Smooth muscle cell (in vitro differentiated cells): ENCODE data around the gene SLC6A18. TPM values are rescaled to one million over a fixed set of nuclear protein-coding genes. Genes with fewer than 3 reads are reported as not detected.

Experiments used
- DNase-seq: peaks from one replicate; lab custom pipeline; 2025; ENCODE audit not compliant: unreplicated experiment; lab: John Stamatoyannopoulos, UW
- H2AFZ ChIP-seq: fragments of 200-600 bp; sonication (generic); 2 replicates; pipeline ENCODE4 v1.6.0; 2016; ENCODE audit warnings: antibody characterized with exemption, low read depth, mild to moderate bottlenecking
- H3F3A ChIP-seq: fragments of 200-600 bp; sonication (generic); 2 replicates; pipeline ENCODE4 v1.6.0; 2017; ENCODE audit warnings: antibody characterized with exemption, low read depth
- H3K27ac ChIP-seq: fragments of 200-600 bp; sonication (generic); 2 replicates; pipeline ENCODE4 v1.5.1; 2016; ENCODE audit warnings: low read depth, mild to moderate bottlenecking
- H3K27me3 ChIP-seq: fragments of 200-600 bp; sonication (generic); 2 replicates; pipeline ENCODE4 v1.6.1; 2016; ENCODE audit warnings: low read depth, mild to moderate bottlenecking
- H3K36me3 ChIP-seq: fragments of 200-600 bp; sonication (generic); 2 replicates; pipeline ENCODE4 v1.5.1; 2016; ENCODE audit warnings: low read depth
- H3K4me1 ChIP-seq: fragments of 200-600 bp; sonication (generic); 2 replicates; pipeline ENCODE4 v1.5.1; 2016; ENCODE audit warnings: low read depth
- H3K4me2 ChIP-seq: fragments of 200-600 bp; sonication (generic); 2 replicates; pipeline ENCODE4 v1.6.0; 2016; ENCODE audit warnings: mild to moderate bottlenecking
- H3K4me3 ChIP-seq: fragments of 200-600 bp; sonication (generic); 2 replicates; pipeline ENCODE4 v1.5.1; 2016; ENCODE audit warnings: mild to moderate bottlenecking
- H3K79me2 ChIP-seq: fragments of 200-600 bp; sonication (generic); 2 replicates; pipeline ENCODE4 v1.6.0; 2016; ENCODE audit warnings: low read depth, mild to moderate bottlenecking
- H3K9ac ChIP-seq: fragments of 200-600 bp; sonication (generic); 2 replicates; pipeline ENCODE4 v1.6.0; 2016; ENCODE audit warnings: low read depth
- H3K9me3 ChIP-seq: fragments of 200-600 bp; sonication (generic); replicated peaks from 2 replicates; pipeline ENCODE4 v1.5.1; 2016; ENCODE audit warnings: low read depth
- H4K20me1 ChIP-seq: fragments of 200-600 bp; sonication (generic); 2 replicates; pipeline ENCODE4 v1.6.0; 2016; ENCODE audit warnings: low read depth
- WGBS: methylation state at CpG from one replicate; pipeline ENCODE4 v1.1.7; 2016; ENCODE audit warnings: low lambda C conversion rate; 5-methylcytosine and 5-hydroxymethylcytosine counted together
- polyA plus RNA-seq: library from polyadenylated mRNA; unstranded; fragments of >200 nt; fragmentation: Nextera tagmentation; extraction: Ambion mirVana; gene quantifications from 2 replicates; pipeline ENCODE4 v1.2.1, GENCODE V29; 2016
- total RNA-seq: library from RNA; depleted of rRNA; stranded (reverse); fragments of >200 nt; gene quantifications from 2 replicates; pipeline ENCODE4 v1.2.3, GENCODE V29; 2014
- TF ChIP-seq, protein P1 (sequence below): fragments of 200-600 bp; sonication (generic); IDR thresholded peaks from 2 replicates; pipeline ENCODE4 v1.5.1; 2017; ENCODE audit warnings: borderline replicate concordance, mild to moderate bottlenecking, antibody characterized with exemption; ENCODE audit not compliant: insufficient read depth, poor library complexity, severe bottlenecking

The SLC6A18 gene
- total and polyA plus RNA-seq, 2 experiments from 2014 or later = not detected

DNA sequence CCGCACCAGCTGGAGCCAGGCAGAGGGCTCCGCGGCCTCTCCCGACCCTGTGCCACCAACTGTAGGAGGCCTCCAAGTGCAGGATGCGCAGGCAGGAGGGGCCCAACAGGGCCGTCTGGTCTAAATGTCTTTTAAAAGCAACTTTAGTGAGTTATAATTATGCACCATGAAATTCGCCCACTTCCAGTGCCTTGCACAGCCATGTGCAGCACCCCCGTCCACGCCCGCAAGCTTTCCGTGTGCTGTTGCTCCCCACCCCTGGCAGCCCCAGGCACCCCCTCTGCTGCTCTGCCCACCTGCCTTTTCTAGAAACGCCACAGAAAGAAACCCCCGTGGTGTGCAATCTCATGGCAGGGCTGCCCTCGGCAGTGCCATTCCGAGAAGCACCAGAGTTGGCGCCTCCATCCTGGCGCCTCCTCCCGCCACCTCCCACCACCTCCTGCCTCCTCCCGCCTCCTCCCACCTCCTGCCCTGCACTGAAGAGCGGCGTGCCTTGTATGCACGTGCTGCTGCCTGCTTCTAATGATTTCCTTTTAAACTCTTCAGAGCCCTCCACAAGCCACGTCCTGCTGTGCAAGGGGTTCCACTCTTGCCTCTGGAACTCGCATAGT, 7.5 kb upstream of the SLC6A18 start:
- Histone ChIP-seq H3K9me3 (no peaks in the 10 kb centered on the region), H3K9ac (no peak overlapping the region), H3K27me3 (no peaks in the 10 kb centered on the region), H3K27ac (no peak overlapping the region), H3K4me3 (no peak overlapping the region), H3F3A (no peaks in the 10 kb centered on the region), H3K4me1 (no peaks in the 10 kb centered on the region), H3K36me3 (no peaks in the 10 kb centered on the region), H3K4me2 (no peak overlapping the region), H3K79me2 (no peaks in the 10 kb centered on the region), H2AFZ (no peak overlapping the region), H4K20me1 (no peaks in the 10 kb centered on the region)
- DNase-seq = no peak
- TF ChIP-seq, protein P1, sequence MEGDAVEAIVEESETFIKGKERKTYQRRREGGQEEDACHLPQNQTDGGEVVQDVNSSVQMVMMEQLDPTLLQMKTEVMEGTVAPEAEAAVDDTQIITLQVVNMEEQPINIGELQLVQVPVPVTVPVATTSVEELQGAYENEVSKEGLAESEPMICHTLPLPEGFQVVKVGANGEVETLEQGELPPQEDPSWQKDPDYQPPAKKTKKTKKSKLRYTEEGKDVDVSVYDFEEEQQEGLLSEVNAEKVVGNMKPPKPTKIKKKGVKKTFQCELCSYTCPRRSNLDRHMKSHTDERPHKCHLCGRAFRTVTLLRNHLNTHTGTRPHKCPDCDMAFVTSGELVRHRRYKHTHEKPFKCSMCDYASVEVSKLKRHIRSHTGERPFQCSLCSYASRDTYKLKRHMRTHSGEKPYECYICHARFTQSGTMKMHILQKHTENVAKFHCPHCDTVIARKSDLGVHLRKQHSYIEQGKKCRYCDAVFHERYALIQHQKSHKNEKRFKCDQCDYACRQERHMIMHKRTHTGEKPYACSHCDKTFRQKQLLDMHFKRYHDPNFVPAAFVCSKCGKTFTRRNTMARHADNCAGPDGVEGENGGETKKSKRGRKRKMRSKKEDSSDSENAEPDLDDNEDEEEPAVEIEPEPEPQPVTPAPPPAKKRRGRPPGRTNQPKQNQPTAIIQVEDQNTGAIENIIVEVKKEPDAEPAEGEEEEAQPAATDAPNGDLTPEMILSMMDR = no peak
- WGBS = 59% methylated on average over 18 of the region's 24 CpGs

DNA sequence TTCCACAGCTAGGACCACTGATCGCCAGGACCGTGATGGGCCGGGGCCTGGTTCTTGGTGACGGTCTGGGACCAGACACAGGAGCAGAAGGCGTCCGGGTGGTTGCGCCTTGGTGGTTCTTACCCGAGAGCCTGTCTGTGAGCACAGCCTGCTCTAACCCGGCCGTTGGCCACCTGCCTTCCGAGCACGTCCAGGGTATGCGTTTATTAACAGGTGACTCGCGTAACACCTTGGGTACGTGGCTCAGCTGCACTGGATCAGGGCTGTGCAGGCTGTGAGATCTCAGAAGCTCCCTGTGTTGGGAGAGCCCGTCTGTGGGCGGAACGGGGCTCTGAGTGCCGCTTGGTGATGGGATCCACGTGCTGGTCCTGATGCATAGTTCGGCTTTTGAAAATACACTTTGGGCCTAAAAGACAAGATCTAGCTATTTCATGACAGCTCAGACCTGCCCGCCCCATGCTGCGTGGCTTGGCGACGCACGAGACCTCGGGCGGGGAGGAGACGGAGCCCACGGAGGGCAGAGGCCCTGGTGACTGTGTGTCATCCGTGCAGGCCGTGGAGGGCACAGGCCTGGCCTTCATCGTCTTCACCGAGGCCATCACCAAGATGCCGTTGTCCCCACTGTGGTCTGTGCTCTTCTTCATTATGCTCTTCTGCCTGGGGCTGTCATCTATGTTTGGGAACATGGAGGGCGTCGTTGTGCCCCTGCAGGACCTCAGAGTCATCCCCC, 6.7 kb upstream of the SLC6A18 start:
- H2AFZ ChIP-seq = no peak overlapping the region
- H3F3A ChIP-seq = no peaks in the 10 kb centered on the region
- TF ChIP-seq, protein P1 = no peak
- H4K20me1 ChIP-seq = no peaks in the 10 kb centered on the region
- no peaks in the 10 kb centered on the region for H3K79me2 ChIP-seq
- H3K4me3 ChIP-seq = no peak overlapping the region
- H3K9ac ChIP-seq = no peak overlapping the region
- no peaks in the 10 kb centered on the region for H3K4me1 ChIP-seq
- H3K9me3 ChIP-seq = no peaks in the 10 kb centered on the region
- WGBS = 97% methylated on average over 34 of the region's 38 CpGs
- H3K27me3 ChIP-seq = no peaks in the 10 kb centered on the region
- H3K27ac ChIP-seq = no peak overlapping the region
- no peak overlapping the region for H3K4me2 ChIP-seq
- H3K36me3 ChIP-seq = no peaks in the 10 kb centered on the region
- no peak for DNase-seq

DNA sequence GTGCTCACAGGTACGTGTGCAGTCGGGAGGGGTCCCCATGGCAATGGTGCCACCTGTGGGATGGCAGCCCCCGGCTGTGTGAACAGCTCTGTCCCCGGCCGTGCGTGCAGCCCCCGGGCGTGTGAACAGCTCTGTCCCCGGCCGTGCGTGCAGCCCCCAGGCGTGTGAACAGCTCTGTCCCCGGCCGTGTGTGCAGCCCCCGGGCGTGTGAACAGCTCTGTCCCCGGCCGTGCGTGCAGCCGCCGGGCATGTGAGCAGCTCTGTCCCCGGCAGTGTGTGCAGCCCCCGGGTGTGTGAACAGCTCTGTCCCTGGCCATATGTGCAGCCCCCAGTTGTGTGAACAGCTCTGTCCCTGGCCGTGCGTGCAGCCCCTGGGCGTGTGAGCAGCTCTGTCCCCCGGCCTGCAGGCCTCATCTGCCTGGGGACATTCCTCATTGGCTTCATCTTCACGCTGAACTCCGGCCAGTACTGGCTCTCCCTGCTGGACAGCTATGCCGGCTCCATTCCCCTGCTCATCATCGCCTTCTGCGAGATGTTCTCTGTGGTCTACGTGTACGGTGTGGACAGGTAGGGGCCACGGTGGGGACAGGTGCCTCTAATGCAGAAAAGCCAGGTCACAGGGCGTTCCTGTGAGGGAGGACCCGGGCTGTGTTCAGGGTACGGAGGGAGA, 5.9 kb upstream of the SLC6A18 start:
- H3K9ac ChIP-seq = no peak overlapping the region
- H3K27ac ChIP-seq = no peak overlapping the region
- H3K4me3 ChIP-seq = no peak overlapping the region
- no peaks in the 10 kb centered on the region for H3K79me2 ChIP-seq
- no peaks in the 10 kb centered on the region for H3K36me3 ChIP-seq
- no peaks in the 10 kb centered on the region for H3K9me3 ChIP-seq
- WGBS = 91% methylated on average over 38 of the region's 38 CpGs
- H3K4me2 ChIP-seq = no peak overlapping the region
- H3F3A ChIP-seq = no peaks in the 10 kb centered on the region
- DNase-seq = no peak
- H3K27me3 ChIP-seq = no peaks in the 10 kb centered on the region
- H4K20me1 ChIP-seq = no peaks in the 10 kb centered on the region
- TF ChIP-seq, protein P1 = no peak
- H2AFZ ChIP-seq = no peak overlapping the region
- no peaks in the 10 kb centered on the region for H3K4me1 ChIP-seq
